Fibroblast of mammary gland (primary cell): ENCODE results near the gene TRA2B.

Experiments
- DNase-seq: peaks from one replicate; pipeline ENCODE4 v3.0.0-alpha.2; 2010; ENCODE audit warnings: low read depth
- H3K4me3 ChIP-seq: 2 replicates; pipeline ENCODE4 v1.5.1; 2011; ENCODE audit warnings: low read depth, mild to moderate bottlenecking, low read length, moderate library complexity; ENCODE audit not compliant: control insufficient read depth
- CTCF ChIP-seq: conservative IDR thresholded peaks from 2 replicates; pipeline ENCODE4 v1.5.1; 2011; ENCODE audit warnings: low read depth, low read length, inconsistent platforms; ENCODE audit not compliant: control insufficient read depth, insufficient read depth

The TRA2B gene

GRCh38 chr3:185929192-185930151, 8.3 kb downstream of the TRA2B start:
- peak; percentile 78 for DNase-seq
- no peak for TF ChIP-seq CTCF
- H3K4me3 ChIP-seq = peak overlapping the region; percentile 6

DNA sequence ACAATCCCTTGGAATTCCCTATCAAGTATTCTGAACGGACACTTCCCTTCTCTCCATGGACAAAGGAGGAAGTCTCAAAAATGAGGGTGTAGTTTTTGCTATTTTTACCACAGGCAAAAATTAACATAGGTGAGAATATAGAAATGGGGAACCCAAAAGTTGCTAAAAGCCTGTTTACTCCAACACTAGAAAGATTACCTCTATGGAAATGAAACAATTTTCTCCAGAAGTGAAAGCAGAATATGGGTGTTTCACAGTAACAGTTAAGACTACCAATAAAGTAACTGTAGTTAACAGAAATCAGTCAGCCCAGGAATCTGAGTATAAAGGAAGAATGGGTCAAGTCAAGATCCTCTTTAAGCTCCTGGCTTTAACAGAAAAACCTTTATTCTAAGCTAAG, 9.3 kb downstream of the TRA2B start:
- TF ChIP-seq CTCF = no peak
- no peak overlapping the region for H3K4me3 ChIP-seq
- DNase-seq = no peak

DNA sequence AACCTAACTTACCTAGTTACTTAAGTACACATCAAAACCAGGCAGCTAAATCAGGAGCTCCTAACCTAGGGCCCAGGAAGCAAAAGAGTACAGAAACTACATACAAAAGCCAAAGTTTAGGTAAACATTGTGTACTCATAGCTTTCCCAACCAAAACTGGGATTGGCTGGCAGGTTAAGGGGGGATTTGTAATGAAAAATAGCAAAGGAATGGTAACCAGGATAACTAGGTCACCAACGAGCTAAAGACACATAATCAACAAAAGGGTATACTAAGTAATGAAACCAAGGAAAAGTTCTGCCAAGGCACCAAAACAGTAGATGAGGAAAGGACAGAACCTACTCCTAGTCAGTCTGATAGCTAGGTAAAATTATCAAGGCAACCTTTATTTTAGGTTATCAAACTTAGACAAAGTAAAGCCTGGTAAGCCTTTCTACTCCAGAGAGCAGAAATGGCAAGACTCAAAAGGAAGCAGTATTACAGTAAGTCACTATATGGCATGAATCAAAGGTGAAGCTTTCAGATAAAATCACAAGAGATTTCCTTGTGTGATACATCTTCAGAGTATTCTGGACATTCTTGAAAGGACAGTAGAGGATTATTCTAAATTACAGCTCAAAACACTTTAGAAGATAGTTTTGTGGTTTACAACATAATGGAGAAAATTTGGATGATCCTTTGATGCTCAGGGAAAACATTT, 10.2 kb downstream of the TRA2B start:
- no peak for TF ChIP-seq CTCF
- no peak for DNase-seq
- H3K4me3 ChIP-seq = no peak overlapping the region

GRCh38 chr3:185926445-185926844, 11.4 kb downstream of the TRA2B start:
- no peak for DNase-seq
- H3K4me3 ChIP-seq = no peak overlapping the region
- TF ChIP-seq CTCF = no peak

DNA sequence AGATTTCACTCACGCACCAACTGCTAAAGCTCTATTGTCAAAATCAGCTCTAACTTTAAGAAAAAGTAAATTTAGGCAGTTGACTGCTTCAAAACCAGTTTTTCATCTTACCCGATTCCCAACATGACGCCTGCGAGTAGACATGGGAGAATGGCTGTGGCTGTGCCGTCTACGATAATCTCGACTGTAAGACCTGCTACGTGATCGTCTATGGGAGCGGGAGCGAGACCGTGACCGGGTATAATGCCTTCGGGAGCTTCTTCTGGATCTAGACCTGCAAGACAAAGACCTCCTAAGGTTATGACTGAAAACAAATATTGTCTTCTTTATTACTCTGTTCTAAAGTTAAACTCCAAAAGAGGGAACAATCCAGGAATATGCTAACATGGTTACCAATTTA, 12.5 kb downstream of the TRA2B start:
- no peak overlapping the region for H3K4me3 ChIP-seq
- TF ChIP-seq CTCF = no peak
- no peak for DNase-seq

DNA sequence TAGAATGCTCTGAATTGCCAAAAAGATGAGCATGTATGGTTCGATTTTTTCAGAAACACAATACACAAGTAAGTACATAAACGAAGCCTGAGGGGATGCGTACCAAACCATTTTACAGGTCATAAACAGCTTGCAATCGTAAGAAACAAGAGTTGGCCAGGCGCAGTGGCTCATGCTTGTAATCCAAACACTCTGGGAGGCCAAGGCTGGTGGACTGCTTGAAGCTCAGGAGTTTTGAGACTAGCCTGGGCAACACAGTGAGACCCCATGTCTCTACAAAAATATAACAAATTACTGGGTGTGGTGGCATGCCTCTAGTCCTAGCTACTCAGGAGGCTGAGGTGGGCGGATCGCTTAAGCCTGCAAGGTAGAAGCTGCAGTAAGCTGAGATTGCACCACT, 13.4 kb downstream of the TRA2B start:
- no peak for DNase-seq
- H3K4me3 ChIP-seq = no peak overlapping the region
- TF ChIP-seq CTCF = no peak
